HepG2 (cell line): ENCODE results near the gene PHKG2. TPM values are rescaled to one million over a fixed set of nuclear protein-coding genes. Genes with fewer than 3 reads are reported as not detected.

ENCODE experiments used
- ATF7-NPFF ChIP-seq: sonication (generic); formaldehyde crosslinking; IDR thresholded peaks from 2 replicates; pipeline ENCODE4 v1.8.1; 2023; ENCODE audit warnings: mild to moderate bottlenecking, low read depth, missing genetic modification reagents, moderate library complexity
- CREB1 ChIP-seq, 2 experiments: fragments of 450-650 bp in 1 of 2; IDR thresholded peaks; 2 replicates each; pipeline ENCODE4 v1.6.1; 2016 to 2017; ENCODE audit warnings: control low read depth in 1 of 2, mild to moderate bottlenecking in 1 of 2, missing compliant biosample characterization in 1 of 2, missing genetic modification characterization in 1 of 2
- HDAC1 ChIP-seq: sonication (generic); formaldehyde crosslinking; IDR thresholded peaks from 2 replicates; pipeline ENCODE4 v1.5.1; 2020; ENCODE audit warnings: mild to moderate bottlenecking, missing genetic modification reagents
- LBX2 ChIP-seq: sonication (generic); formaldehyde crosslinking; IDR thresholded peaks from 2 replicates; pipeline ENCODE4 v1.5.0; 2020; ENCODE audit warnings: missing genetic modification reagents, mild to moderate bottlenecking, borderline replicate concordance
- NCOA2 ChIP-seq: sonication (generic); formaldehyde crosslinking; IDR thresholded peaks from 2 replicates; pipeline ENCODE4 v1.8.0; 2022; ENCODE audit warnings: inconsistent platforms
- NR2F2 ChIP-seq: IDR thresholded peaks from 2 replicates; pipeline ENCODE4 v1.6.1; 2012; ENCODE audit warnings: low read depth, inconsistent platforms, borderline replicate concordance
- PITX1 ChIP-seq: sonication (generic); formaldehyde crosslinking; IDR thresholded peaks from 2 replicates; pipeline ENCODE4 v1.5.1; 2020; ENCODE audit warnings: mild to moderate bottlenecking, missing genetic modification reagents
- RXRA ChIP-seq: sonication (generic); formaldehyde crosslinking; IDR thresholded peaks from 2 replicates; pipeline ENCODE4 v1.5.1; 2020; ENCODE audit warnings: missing genetic modification reagents
- SIX1 ChIP-seq: sonication (generic); formaldehyde crosslinking; IDR thresholded peaks from 2 replicates; pipeline ENCODE4 v1.4.0; 2020; ENCODE audit warnings: missing genetic modification reagents, borderline replicate concordance
- SKI ChIP-seq: fragments of 450-650 bp; IDR thresholded peaks from one replicate; pipeline ENCODE4 v1.6.1; 2018; ENCODE audit warnings: mild to moderate bottlenecking; ENCODE audit not compliant: partially characterized antibody
- SNRNP70 ChIP-seq: fragments of 200-400 bp; formaldehyde crosslinking; IDR thresholded peaks from 2 replicates; pipeline ENCODE4 v1.6.1; 2017; ENCODE audit warnings: mild to moderate bottlenecking, low read depth, low read length, moderate library complexity
- SPEN ChIP-seq: sonication (generic); formaldehyde crosslinking; IDR thresholded peaks from 2 replicates; pipeline ENCODE4 v1.5.1; 2020; ENCODE audit warnings: low read depth, mild to moderate bottlenecking, missing genetic modification reagents
- THRA ChIP-seq: sonication (generic); formaldehyde crosslinking; IDR thresholded peaks from 2 replicates; pipeline ENCODE4 v1.4.0; 2020; ENCODE audit warnings: missing genetic modification reagents, borderline replicate concordance
- TMF1 ChIP-seq: sonication (generic); formaldehyde crosslinking; IDR thresholded peaks from 2 replicates; pipeline ENCODE4 v1.8.1; 2022; ENCODE audit warnings: low read depth, missing genetic modification reagents
- ZBTB25 ChIP-seq: IDR thresholded peaks from 2 replicates; pipeline ENCODE4 v1.6.1; 2018; ENCODE audit warnings: missing genetic modification reagents
- ZBTB8A ChIP-seq: sonication (generic); formaldehyde crosslinking; IDR thresholded peaks from 2 replicates; pipeline ENCODE4 v1.4.0; 2020; ENCODE audit warnings: mild to moderate bottlenecking, low read depth, missing genetic modification reagents, borderline replicate concordance
- ZNF121 ChIP-seq: sonication (generic); formaldehyde crosslinking; IDR thresholded peaks from 2 replicates; pipeline ENCODE4 v1.5.0; 2020; ENCODE audit warnings: mild to moderate bottlenecking, missing genetic modification reagents
- ZNF263 ChIP-seq: sonication (generic); formaldehyde crosslinking; IDR thresholded peaks from 2 replicates; pipeline ENCODE4 v1.4.0; 2020; ENCODE audit warnings: missing genetic modification reagents
- ZNF362 ChIP-seq: sonication (generic); formaldehyde crosslinking; IDR thresholded peaks from 2 replicates; pipeline ENCODE4 v1.4.0; 2020; ENCODE audit warnings: missing genetic modification reagents, mild to moderate bottlenecking, borderline replicate concordance
- ZNF512B ChIP-seq: sonication (generic); formaldehyde crosslinking; IDR thresholded peaks from 2 replicates; pipeline ENCODE4 v1.5.1; 2020; ENCODE audit warnings: missing genetic modification reagents, mild to moderate bottlenecking, borderline replicate concordance
- ZNF652 ChIP-seq: IDR thresholded peaks from 2 replicates; pipeline ENCODE4 v1.6.1; 2016; ENCODE audit warnings: low read depth, borderline replicate concordance
- ZSCAN20 ChIP-seq: sonication (generic); formaldehyde crosslinking; IDR thresholded peaks from 2 replicates; pipeline ENCODE4 v1.4.0; 2020; ENCODE audit warnings: missing genetic modification reagents, mild to moderate bottlenecking, borderline replicate concordance
- polyA plus RNA-seq, 8 experiments: library from polyadenylated mRNA; depleted of rRNA in 3 of 8; stranded (reverse) in 7 of 8; unstranded in 1 of 8; fragments of >200 nt; fragmentation: Illumina TruSeq in 4 of 8; extraction: Trizol in 4 of 8; gene quantifications; 2 replicates each; pipeline versions ENCODE4 v1.2.1 to v1.2.3, GENCODE V29; 2011 to 2016; ENCODE audit warnings: low read depth in 4 of 8, missing spikeins in 1 of 8, mixed read lengths in 1 of 8; ENCODE audit not compliant: insufficient read depth in 1 of 8
- total RNA-seq, 5 experiments: library from RNA; depleted of rRNA; stranded (reverse); fragments of >200 nt; fragmentation: Illumina TruSeq; extraction: Trizol; gene quantifications; 2 replicates each; pipeline ENCODE4 v1.2.3, GENCODE V29; 2016; ENCODE audit warnings: low read depth in 1 of 5

Gene PHKG2
- total and polyA plus RNA-seq, 2 of the 13 experiments (the other 11 are each of a cell fraction or from before 2014, with no cell fraction given), result 37.4 to 42.1 TPM

- TF ChIP-seq ZNF512B (CRISPR knock-in tag), result no peak
- peak; percentile 94 for TF ChIP-seq ATF7-NPFF
- TF ChIP-seq SNRNP70, result no peak
- TF ChIP-seq HDAC1 (CRISPR knock-in tag), result peak; percentile 74; the same call in 1 of the 2 replicates
- peak; percentile 86 for TF ChIP-seq RXRA (CRISPR knock-in tag)
- no peak for TF ChIP-seq ZBTB8A (CRISPR knock-in tag)
- TF ChIP-seq SPEN (CRISPR knock-in tag), result peak; percentile 87
- peak; percentile 55 for TF ChIP-seq CREB1 (IDR thresholded peaks at IDR 0.05)
- peak; percentile 44; the same call in 1 of the 2 replicates for TF ChIP-seq CREB1 (CRISPR knock-in tag; IDR thresholded peaks at IDR 0.05)
- peak; percentile 50; the same call in 1 of the 2 replicates for TF ChIP-seq ZNF263 (CRISPR knock-in tag)
- TF ChIP-seq NR2F2, result 0 out of 2 replicates have a peak, but pooled peaks have one; percentile 45
- TF ChIP-seq PITX1 (CRISPR knock-in tag), result 0 out of 2 replicates have a peak, but pooled peaks have one; percentile 29
- peak; percentile 57; the same call in 1 of the 2 replicates for TF ChIP-seq NCOA2
- peak; percentile 40 for TF ChIP-seq ZNF362 (CRISPR knock-in tag)
- no peak; the same call in 1 of the 2 replicates for TF ChIP-seq ZSCAN20
- TF ChIP-seq ZBTB25 (CRISPR knock-in tag), result peak; percentile 85; the same call in 1 of the 2 replicates
- TF ChIP-seq LBX2 (CRISPR knock-in tag), result peak; percentile 46; the same call in 1 of the 2 replicates
- TF ChIP-seq ZNF652, result 0 out of 2 replicates have a peak, but pooled peaks have one; percentile 45
- TF ChIP-seq TMF1 (CRISPR knock-in tag), result peak; percentile 87; the same call in 1 of the 2 replicates
- TF ChIP-seq SIX1 (CRISPR knock-in tag), result no peak
- TF ChIP-seq ZNF121 (CRISPR knock-in tag), result peak; percentile 43
- no peak for TF ChIP-seq SKI
- TF ChIP-seq THRA (CRISPR knock-in tag), result no peak; the same call in 1 of the 2 replicates
Measured at GRCh38 chr16:30775392-30776188, 27.4 kb downstream of the PHKG2 start (continued).
